Right forelimb (tissue), 1 donor: ENCODE results near the gene NCAPD2.
A peak's percentile ranks its signal among the peaks of the same experiment; 100 is the strongest.

ENCODE experiments used
- DNase-seq: peaks from one replicate; pipeline ENCODE4 v3.0.0-alpha.2; 2018

Gene NCAPD2

GRCh38 chr12:6534945-6535696 lies 41.2 kb downstream of the NCAPD2 start:
- DNase-seq = peak; percentile 80

DNA sequence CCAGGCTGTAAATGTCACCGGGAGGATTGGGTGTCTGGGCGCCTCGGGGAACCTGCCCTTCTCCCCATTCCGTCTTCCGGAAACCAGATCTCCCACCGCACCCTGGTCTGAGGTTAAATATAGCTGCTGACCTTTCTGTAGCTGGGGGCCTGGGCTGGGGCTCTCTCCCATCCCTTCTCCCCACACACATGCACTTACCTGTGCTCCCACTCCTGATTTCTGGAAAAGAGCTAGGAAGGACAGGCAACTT lies 41.7 kb downstream of the NCAPD2 start:
- DNase-seq = no peak

- DNase-seq = peak; percentile 46
These were observed 42.3 kb downstream of the NCAPD2 start for GRCh38 chr12:6535960-6536847.

DNA sequence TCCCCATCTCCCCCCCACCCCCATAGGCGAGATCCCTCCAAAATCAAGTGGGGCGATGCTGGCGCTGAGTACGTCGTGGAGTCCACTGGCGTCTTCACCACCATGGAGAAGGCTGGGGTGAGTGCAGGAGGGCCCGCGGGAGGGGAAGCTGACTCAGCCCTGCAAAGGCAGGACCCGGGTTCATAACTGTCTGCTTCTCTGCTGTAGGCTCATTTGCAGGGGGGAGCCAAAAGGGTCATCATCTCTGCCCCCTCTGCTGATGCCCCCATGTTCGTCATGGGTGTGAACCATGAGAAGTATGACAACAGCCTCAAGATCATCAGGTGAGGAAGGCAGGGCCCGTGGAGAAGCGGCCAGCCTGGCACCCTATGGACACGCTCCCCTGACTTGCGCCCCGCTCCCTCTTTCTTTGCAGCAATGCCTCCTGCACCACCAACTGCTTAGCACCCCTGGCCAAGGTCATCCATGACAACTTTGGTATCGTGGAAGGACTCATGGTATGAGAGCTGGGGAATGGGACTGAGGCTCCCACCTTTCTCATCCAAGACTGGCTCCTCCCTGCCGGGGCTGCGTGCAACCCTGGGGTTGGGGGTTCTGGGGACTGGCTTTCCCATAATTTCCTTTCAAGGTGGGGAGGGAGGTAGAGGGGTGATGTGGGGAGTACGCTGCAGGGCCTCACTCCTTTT lies 43.1 kb downstream of the NCAPD2 start:
- peak; percentile 51 for DNase-seq

DNA sequence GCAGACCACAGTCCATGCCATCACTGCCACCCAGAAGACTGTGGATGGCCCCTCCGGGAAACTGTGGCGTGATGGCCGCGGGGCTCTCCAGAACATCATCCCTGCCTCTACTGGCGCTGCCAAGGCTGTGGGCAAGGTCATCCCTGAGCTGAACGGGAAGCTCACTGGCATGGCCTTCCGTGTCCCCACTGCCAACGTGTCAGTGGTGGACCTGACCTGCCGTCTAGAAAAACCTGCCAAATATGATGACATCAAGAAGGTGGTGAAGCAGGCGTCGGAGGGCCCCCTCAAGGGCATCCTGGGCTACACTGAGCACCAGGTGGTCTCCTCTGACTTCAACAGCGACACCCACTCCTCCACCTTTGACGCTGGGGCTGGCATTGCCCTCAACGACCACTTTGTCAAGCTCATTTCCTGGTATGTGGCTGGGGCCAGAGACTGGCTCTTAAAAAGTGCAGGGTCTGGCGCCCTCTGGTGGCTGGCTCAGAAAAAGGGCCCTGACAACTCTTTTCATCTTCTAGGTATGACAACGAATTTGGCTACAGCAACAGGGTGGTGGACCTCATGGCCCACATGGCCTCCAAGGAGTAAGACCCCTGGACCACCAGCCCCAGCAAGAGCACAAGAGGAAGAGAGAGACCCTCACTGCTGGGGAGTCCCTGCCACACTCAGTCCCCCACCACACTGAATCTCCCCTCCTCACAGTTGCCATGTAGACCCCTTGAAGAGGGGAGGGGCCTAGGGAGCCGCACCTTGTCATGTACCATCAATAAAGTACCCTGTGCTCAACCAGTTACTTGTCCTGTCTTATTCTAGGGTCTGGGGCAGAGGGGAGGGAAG lies 43.9 kb downstream of the NCAPD2 start:
- peak; percentile 85 for DNase-seq

- peak; percentile 46 for DNase-seq
These were observed 44.8 kb downstream of the NCAPD2 start for GRCh38 chr12:6538420-6539313.

- no peak for DNase-seq
These were observed 45.4 kb downstream of the NCAPD2 start for GRCh38 chr12:6539314-6539682.

DNA sequence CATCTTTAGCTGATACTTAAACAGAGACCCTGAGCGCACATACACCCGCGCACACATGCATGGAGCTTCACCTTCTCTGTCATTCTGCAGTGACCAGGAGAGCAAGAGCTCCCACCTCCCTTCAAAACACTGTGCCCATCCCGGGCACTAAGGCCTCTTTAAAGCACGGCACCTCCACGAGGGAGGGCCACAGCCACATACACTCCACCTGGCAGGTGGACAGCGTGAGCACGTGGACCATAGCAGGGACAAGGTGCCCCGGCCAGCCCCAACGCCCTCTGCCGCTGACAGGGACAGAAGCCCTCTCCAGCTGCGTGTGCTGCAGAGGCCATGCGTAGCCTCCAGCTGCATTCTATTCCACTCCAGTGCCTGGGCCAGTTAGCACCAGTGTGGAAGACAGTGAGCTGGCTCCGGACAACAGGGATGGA lies 45.8 kb downstream of the NCAPD2 start:
- no peak for DNase-seq

DNA sequence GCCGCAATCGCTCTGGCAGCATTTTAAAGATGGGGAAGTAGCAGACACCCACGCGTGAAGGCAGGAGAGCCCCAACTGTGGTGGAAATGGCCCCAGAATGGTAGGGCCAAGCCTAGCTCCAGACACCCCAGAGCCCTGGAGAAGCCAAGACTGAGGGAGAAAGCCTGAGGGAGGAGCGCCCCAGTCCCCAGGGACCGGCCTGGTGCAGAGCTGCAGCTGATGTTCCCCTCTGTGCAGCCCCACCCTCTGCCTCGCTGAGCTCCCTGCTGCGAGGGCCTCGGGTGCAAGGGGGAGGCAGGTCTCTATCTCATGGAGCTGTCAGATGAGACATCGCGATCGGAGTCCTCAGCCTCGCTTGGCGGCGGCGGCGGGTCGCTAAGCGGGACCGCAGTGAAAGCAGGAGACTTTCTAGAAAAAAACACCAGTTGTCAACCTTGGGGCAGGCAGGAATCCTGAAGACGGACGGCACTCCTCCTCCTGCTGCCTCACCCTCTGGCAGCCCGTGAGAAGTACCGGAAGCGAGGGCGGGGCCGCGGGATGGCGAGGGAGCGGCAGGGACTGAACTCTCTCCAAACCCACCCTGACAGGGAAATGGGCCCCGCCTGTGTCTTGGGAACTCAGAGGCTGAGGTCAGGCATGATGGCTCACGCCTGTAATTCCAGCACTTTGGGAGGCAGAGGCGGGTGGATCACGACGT lies 46.4 kb downstream of the NCAPD2 start:
- peak; percentile 88 for DNase-seq

- no peak for DNase-seq
These were observed 47.7 kb downstream of the NCAPD2 start for GRCh38 chr12:6541371-6542165.

DNA sequence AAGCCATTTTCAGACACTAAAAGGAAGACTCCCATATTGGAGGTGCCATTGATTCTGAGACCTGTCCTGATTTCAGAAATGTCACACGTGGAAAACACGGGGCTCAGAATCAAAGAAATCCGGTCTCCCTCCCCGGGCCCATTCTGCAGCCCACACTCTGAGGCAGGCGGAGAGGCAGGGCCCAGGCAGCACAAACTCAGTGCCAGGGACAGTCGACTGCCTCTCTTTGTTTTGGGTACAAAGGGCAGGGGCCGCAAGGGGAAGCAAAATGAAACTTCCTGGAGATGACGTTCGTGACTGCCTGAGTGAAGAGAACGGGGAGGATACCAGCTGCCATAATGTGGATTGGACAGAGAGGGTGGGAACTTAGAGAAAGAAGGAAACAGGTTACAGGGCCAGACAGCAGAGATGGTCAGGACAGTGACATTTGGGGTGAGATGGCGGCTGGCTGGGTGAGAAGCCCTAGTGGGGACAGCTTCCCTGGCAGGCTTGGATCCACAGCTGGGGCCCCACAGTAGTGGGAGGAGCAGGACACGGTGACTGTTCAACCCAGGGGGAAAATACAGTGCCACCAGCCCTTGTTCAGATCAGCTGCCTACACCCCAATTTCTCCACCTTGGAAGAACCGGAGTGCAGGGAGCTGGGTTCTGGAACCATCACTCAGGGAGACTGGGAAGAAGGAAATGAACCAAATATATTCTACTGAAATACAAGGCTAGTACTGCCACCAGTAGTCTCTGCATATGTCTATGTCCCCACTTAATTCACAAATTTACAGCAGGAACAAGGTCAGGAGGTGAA lies 48.5 kb downstream of the NCAPD2 start:
- DNase-seq = no peak

GRCh38 chr12:6546016-6546415 lies 52.1 kb downstream of the NCAPD2 start:
- no peak for DNase-seq

GRCh38 chr12:6547566-6547965 lies 53.7 kb downstream of the NCAPD2 start:
- no peak for DNase-seq

GRCh38 chr12:6547987-6548386 lies 54.1 kb downstream of the NCAPD2 start:
- DNase-seq = peak; percentile 73

- no peak for DNase-seq
These were observed 54.7 kb downstream of the NCAPD2 start for GRCh38 chr12:6548556-6548955.

- no peak for DNase-seq
These were observed 55.2 kb downstream of the NCAPD2 start for GRCh38 chr12:6548966-6549683.

- no peak for DNase-seq
These were observed 55.8 kb downstream of the NCAPD2 start for GRCh38 chr12:6549684-6550151.

GRCh38 chr12:6550294-6551062 lies 56.6 kb downstream of the NCAPD2 start:
- no peak for DNase-seq
